ENCODE measurements around the gene AMMECR1. TPM values are rescaled to one million over a fixed set of nuclear protein-coding genes. Genes with fewer than 3 reads are reported as not detected.

Gene AMMECR1
- total RNA-seq (2022; extraction: Qiagen RNA extraction; ENCODE audit: low read depth), result 4.4 to 7.7 TPM (median 6.3 TPM) in 5 replicates

DNA sequence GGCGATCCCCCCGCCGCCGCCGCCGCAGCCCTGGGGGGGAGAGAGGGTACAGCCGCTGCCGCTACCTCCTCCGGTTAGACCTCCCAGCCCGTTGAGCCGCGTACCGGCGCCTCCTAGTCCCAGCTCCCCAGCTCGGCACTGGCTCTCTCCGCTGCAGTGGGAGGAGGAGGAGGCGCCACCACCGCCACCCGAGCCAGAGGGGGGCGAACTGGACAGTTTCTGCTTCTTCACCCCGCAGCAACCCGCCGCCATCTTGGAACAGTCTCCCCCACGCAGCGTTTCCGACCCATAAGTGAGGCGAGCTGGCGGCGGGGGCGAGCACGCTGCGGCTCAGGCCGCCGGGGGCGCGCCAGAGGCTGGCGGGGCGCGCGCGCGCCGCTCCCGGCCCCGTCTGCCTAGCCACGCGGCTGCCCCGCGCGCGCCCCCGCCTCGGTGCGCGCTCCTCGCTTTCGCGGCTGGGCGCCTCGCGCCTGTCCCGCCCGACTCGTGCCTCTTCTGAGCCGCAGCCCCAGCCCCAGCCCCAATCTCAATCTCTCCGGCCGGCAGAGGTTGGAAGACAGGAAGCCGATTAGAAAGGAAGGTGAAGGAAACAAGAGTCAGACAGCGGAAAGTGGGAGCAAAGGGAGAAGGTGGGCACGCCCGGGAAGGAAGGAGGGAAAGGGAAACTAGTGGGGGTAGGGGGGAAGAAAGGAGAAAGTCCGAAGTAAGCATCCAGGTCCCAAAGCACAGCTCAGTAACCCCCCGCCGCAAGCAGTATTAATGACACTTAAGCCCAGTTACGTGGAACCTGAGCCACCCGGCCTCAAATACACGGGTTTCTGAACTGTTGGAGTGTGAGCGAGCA, at the start of gene AMMECR1:
Gene AMMECR1, minus strand, starts transcription at position 266 of the 844 bp plus-strand sequence. Its CDS starts 14 bp downstream, at position 252.

DNA sequence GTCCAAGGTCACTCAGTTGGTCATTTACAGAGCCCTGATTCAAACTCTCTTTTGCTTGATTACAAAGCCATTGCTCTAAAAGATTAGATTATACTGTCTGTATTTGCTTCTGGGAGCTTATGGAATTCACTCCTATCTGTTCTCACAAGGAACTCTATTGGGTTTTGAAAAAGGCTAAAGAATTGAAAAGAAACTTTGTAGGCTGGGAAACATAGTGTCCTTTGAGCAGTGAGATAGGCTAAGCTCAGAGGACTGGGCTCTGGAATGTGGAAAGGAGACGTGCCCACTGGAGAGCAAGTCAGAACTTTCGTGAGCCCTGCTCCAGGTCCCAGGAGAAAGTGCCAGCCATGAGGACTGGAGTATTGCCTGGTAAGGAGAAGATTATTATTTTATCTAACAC, 40.7 kb upstream of the AMMECR1 start, which contains the start of gene RTL9:
Gene RTL9, plus strand, starts transcription at position 301 of the 400 bp plus-strand sequence. CDS start 91,770 bp downstream, outside the sequence.

Other genes with a start within 250 kb of the AMMECR1 start
- 0.05 to 0.36 TPM (median 0.09 TPM) in 5 replicates for gene RTL9, start 40.8 kb upstream of the AMMECR1 start, total RNA-seq (2022; extraction: Qiagen RNA extraction; ENCODE audit: low read depth)

Measured in A549 treated with ZK216348 at 1 μM for 4 hours (cell line).